VCaP (cell line): ENCODE measurements around the gene UBASH3B.

ENCODE experiments used
- H3K27ac ChIP-seq: fragments of 450-650 bp; 2 replicates; pipeline ENCODE4 v1.5.1; 2017
- CTCF ChIP-seq: fragments of 450-650 bp; conservative IDR thresholded peaks from 2 replicates; pipeline ENCODE4 v1.5.1; 2017; ENCODE audit warnings: mild to moderate bottlenecking, moderate library complexity

The UBASH3B gene

GRCh38 chr11:122663056-122663740 lies 7.7 kb downstream of the UBASH3B start:
- H3K27ac ChIP-seq = no peak overlapping the region
- TF ChIP-seq CTCF = no peak

DNA sequence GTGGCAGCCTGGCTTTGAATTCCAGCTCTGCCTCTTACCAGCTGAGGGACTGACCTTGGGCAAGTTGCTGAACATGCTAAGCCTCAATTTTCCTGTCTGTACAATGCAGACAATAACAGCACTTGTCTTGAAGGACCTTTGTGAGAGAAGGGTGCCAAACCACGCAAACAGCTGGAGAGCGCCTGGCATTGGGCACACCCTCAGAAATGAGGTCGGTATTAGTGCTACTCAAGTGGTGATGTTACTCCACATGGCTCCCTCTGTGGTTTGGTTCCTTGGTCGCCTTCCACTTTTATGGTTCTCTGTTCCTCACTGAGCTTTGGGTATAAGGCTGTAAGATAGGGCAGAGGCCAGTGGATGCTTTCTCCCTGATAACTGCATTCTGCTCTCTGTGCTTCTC lies 8.2 kb downstream of the UBASH3B start:
- H3K27ac ChIP-seq = no peak overlapping the region

GRCh38 chr11:122664188-122664587 lies 8.7 kb downstream of the UBASH3B start:
- TF ChIP-seq CTCF = no peak
- H3K27ac ChIP-seq = no peak overlapping the region

More for the DNA sequence above, 8.2 kb downstream of the UBASH3B start:
- no peak for TF ChIP-seq CTCF

GRCh38 chr11:122665861-122666260 lies 10.3 kb downstream of the UBASH3B start:
- TF ChIP-seq CTCF = no peak
- no peak overlapping the region for H3K27ac ChIP-seq

- no peak for TF ChIP-seq CTCF
- no peak overlapping the region for H3K27ac ChIP-seq
These were observed 11.2 kb downstream of the UBASH3B start for GRCh38 chr11:122666743-122667142.

- no peak for TF ChIP-seq CTCF
- H3K27ac ChIP-seq = no peak overlapping the region
These were observed 13.1 kb downstream of the UBASH3B start for GRCh38 chr11:122668562-122669090.

DNA sequence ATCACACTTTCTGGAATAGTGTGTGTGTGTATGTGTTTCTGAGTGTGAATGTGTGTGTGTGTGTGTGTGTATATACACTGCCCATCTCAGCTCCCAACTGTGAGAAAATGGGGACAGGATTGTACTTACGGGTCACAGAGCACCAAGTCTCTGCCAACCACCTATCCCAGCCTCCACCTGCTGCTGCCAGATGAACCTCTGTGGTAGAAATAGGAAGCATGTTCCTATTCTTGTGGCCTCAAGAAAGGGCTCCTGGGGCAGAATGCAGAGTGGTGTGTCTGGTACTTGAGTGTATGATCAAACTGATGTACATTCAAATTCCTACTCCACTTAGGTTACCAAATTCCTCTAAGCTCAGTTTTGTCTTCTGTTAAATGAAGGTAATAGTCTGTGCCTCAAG lies 14.6 kb downstream of the UBASH3B start:
- no peak overlapping the region for H3K27ac ChIP-seq
- TF ChIP-seq CTCF = no peak
